GM12878 (cell line): ENCODE results near the gene ANKRD11. TPM values are rescaled to one million over a fixed set of nuclear protein-coding genes. Genes with fewer than 3 reads are reported as not detected.

Source experiments
- ATAC-seq: fragments of 200-7000 bp; cut with Tn5 transposase; 3 replicates; pipeline ENCODE4 v1.9.1; 2020; ENCODE audit warnings: mild to moderate bottlenecking, moderate library complexity
- BruUV-seq: library from RNA; stranded (reverse); fragments of 400-500 nt; replicated peaks from 2 replicates; lab custom pipeline; 2021; lab: Mats Ljungman, UMichigan
- CTCF ChIA-PET: fragments of 300-600 bp; sonication (Branson Sonifier 250); formaldehyde crosslinking; extraction: SDS; loops from one replicate; lab custom pipeline; 2021; ENCODE audit warnings: inconsistent platforms; lab: Yijun Ruan, JAX
- POLR2A ChIA-PET: fragments of 350-600 bp; formaldehyde crosslinking; extraction: SDS; loops from one replicate; lab custom pipeline; 2021; ENCODE audit warnings: inconsistent platforms; lab: Charles Lee
- RAD21 ChIA-PET: fragments of 300-600 bp; sonication (Branson Sonifier 250); formaldehyde crosslinking; loops from one replicate; lab custom pipeline; 2023; ENCODE audit warnings: antibody characterized with exemption; ENCODE audit not compliant: unreplicated experiment; lab: Charles Lee
- SMC1A ChIA-PET: fragments of 300-600 bp; sonication (Branson Sonifier 250); formaldehyde crosslinking; loops from one replicate; lab custom pipeline; 2023; ENCODE audit not compliant: unreplicated experiment, uncharacterized antibody; lab: Charles Lee
- DNase-seq: peaks from one replicate; pipeline ENCODE4 v3.0.0-alpha.2; 2011; ENCODE audit warnings: low read depth, low spot score
- FAIRE-seq: peaks from 3 replicates; lab custom pipeline; 2011; peaks lifted over from hg19 to GRCh38; lab: Jason Lieb, UNC
- H2AFZ ChIP-seq: 2 replicates; pipeline ENCODE4 v1.6.0; 2011; ENCODE audit warnings: low read depth, low read length, control low read depth; ENCODE audit not compliant: control insufficient read depth
- H3K27ac ChIP-seq: 2 replicates; pipeline ENCODE4 v1.5.1; 2011; ENCODE audit warnings: control low read depth; ENCODE audit not compliant: control insufficient read depth, insufficient read depth
- H3K27me3 ChIP-seq, 2 experiments: replicated peaks in 1 of 2; 2 replicates each; pipeline versions ENCODE4 v1.6.0 to v1.6.1; 2011; ENCODE audit warnings: low read length in 1 of 2; ENCODE audit not compliant: control insufficient read depth in 2 of 2, insufficient read depth in 2 of 2
- H3K36me3 ChIP-seq, 2 experiments: 2 replicates each; pipeline ENCODE4 v1.5.1; 2011; ENCODE audit warnings: low read length in 1 of 2; ENCODE audit not compliant: control insufficient read depth in 2 of 2, insufficient read depth in 2 of 2
- H3K4me1 ChIP-seq: 2 replicates; pipeline ENCODE4 v1.6.1; 2011; ENCODE audit warnings: mild to moderate bottlenecking, low read length, moderate library complexity, mixed read lengths; ENCODE audit not compliant: control insufficient read depth, insufficient read depth
- H3K4me2 ChIP-seq: 2 replicates; pipeline ENCODE4 v1.6.0; 2011; ENCODE audit warnings: control low read depth; ENCODE audit not compliant: control insufficient read depth, insufficient read depth
- H3K4me3 ChIP-seq: fragments of 200-600 bp; sonication (generic); 2 replicates; pipeline ENCODE4 v1.5.1; 2016
- H3K79me2 ChIP-seq: 2 replicates; pipeline ENCODE4 v1.6.0; 2011; ENCODE audit warnings: low read length; ENCODE audit not compliant: control insufficient read depth, insufficient read depth
- H3K9ac ChIP-seq: 2 replicates; pipeline ENCODE4 v1.8.0; 2011; ENCODE audit warnings: low read length, control low read depth, mixed read lengths; ENCODE audit not compliant: control insufficient read depth, insufficient read depth
- H3K9me3 ChIP-seq: replicated peaks from 3 replicates; pipeline ENCODE4 v1.5.1; 2011; ENCODE audit warnings: mild to moderate bottlenecking, low read length; ENCODE audit not compliant: control insufficient read depth, insufficient read depth
- H4K20me1 ChIP-seq: 2 replicates; pipeline ENCODE4 v1.6.0; 2011; ENCODE audit not compliant: control insufficient read depth, insufficient read depth
- BCL3 ChIP-seq: IDR thresholded peaks from 2 replicates; pipeline ENCODE4 v1.6.1; 2011; ENCODE audit warnings: borderline replicate concordance, low read depth, mild to moderate bottlenecking, moderate library complexity, low read length; ENCODE audit not compliant: insufficient read depth, poor library complexity, severe bottlenecking
- EGR1 ChIP-seq, 2 experiments: IDR thresholded peaks; 1 replicate in 1 of 2; 2 replicates in 1 of 2; pipeline ENCODE4 v1.6.1; 2011 to 2012; ENCODE audit warnings: low read depth in 2 of 2, low read length in 2 of 2, borderline replicate concordance in 1 of 2, mild to moderate bottlenecking in 1 of 2, moderate library complexity in 1 of 2
- HDAC2 ChIP-seq: fragments of 200-600 bp; sonication (generic); IDR thresholded peaks from 2 replicates; pipeline ENCODE4 v1.6.1; 2017
- NFYB ChIP-seq: IDR thresholded peaks from 2 replicates; pipeline ENCODE4 v1.6.1; 2011; ENCODE audit warnings: low read depth, mild to moderate bottlenecking, low read length, improper control_type of control experiment, moderate library complexity; ENCODE audit not compliant: insufficient read depth
- SUZ12 ChIP-seq: fragments of 200-600 bp; sonication (generic); IDR thresholded peaks from one replicate; pipeline ENCODE4 v1.6.1; 2018; ENCODE audit warnings: antibody characterized with exemption, mild to moderate bottlenecking; ENCODE audit not compliant: unreplicated experiment
- ZNF24 ChIP-seq: fragments of 450-650 bp; IDR thresholded peaks from 2 replicates; pipeline ENCODE4 v1.6.1; 2017; ENCODE audit warnings: antibody characterized with exemption, mild to moderate bottlenecking
- WGBS: methylation state at CpG from one replicate; pipeline ENCODE4 v1.1.6; 2016; ENCODE audit warnings: low lambda C conversion rate; ENCODE audit not compliant: insufficient replicate concordance, insufficient coverage; ENCODE audit errors: missing lambda C conversion rate; 5-methylcytosine and 5-hydroxymethylcytosine counted together
- in situ Hi-C: fragments of 300-500 bp; cut with MboI; formaldehyde crosslinking; loops from 9 replicates; pipeline ENCODE4 v1.14.3; 2018; ENCODE audit warnings: mixed read lengths
- intact Hi-C: fragments of 100-400 bp; cut with micrococcal nuclease; formaldehyde crosslinking; loops from one replicate; pipeline ENCODE4 v1.14.2; 2022; ENCODE audit not compliant: unreplicated experiment
- polyA plus RNA-seq, 11 experiments: library from polyadenylated mRNA; depleted of rRNA in 4 of 11; unstranded in 6 of 11; stranded (reverse) in 5 of 11; fragments of >200 nt; fragmentation: Nextera tagmentation in 4 of 11; fragmentation: Illumina TruSeq in 1 of 11; extraction: Ambion mirVana in 4 of 11; extraction: Trizol in 1 of 11; gene quantifications; 1 replicate in 1 of 11; 2 replicates in 10 of 11; pipeline versions ENCODE4 v1.2.1 to v1.2.3, GENCODE V29; 2011 to 2016; ENCODE audit warnings: inconsistent platforms in 2 of 11, missing spikeins in 2 of 11, low read depth in 1 of 11
- total RNA-seq, 4 experiments: library from RNA; depleted of rRNA in 3 of 4; stranded (reverse); fragments of >200 nt in 3 of 4; fragmentation: Illumina TruSeq in 1 of 4; extraction: Trizol in 1 of 4; gene quantifications; 2 replicates each; pipeline versions ENCODE4 v1.2.1 to v1.2.3, GENCODE V29; 2013 to 2021
- TF ChIP-seq, protein P1 (sequence below): IDR thresholded peaks from 2 replicates; pipeline ENCODE4 v1.6.1; 2012; ENCODE audit warnings: improper control_type of control experiment, low read depth, low read length; ENCODE audit not compliant: insufficient replicate concordance

Gene ANKRD11
- total and polyA plus RNA-seq, 10 of the 15 experiments (the other 5 are each of a cell fraction or from before 2014, with no cell fraction given), result 5.1 to 103 (median 27.4) TPM

- BruUV-seq, result no TSS peak
- peaks cover 7% of the 10 kb centered on the region for H3K4me1 ChIP-seq
- H3K36me3 ChIP-seq, result peaks cover 3% of the 10 kb centered on the region in 2 experiments; a peak in 3 of 4 replicates
- TF ChIP-seq BCL3 (no peak), ZNF24 (no peak), HDAC2 (no peak), EGR1 (IDR thresholded peaks at IDR 0.05; ENCODE audit: borderline replicate concordance in 1 of 2, low read depth in 2 of 2, low read length in 2 of 2) (no peak), NFYB (no peak), SUZ12 (no peak)
- TF ChIP-seq, protein P1, sequence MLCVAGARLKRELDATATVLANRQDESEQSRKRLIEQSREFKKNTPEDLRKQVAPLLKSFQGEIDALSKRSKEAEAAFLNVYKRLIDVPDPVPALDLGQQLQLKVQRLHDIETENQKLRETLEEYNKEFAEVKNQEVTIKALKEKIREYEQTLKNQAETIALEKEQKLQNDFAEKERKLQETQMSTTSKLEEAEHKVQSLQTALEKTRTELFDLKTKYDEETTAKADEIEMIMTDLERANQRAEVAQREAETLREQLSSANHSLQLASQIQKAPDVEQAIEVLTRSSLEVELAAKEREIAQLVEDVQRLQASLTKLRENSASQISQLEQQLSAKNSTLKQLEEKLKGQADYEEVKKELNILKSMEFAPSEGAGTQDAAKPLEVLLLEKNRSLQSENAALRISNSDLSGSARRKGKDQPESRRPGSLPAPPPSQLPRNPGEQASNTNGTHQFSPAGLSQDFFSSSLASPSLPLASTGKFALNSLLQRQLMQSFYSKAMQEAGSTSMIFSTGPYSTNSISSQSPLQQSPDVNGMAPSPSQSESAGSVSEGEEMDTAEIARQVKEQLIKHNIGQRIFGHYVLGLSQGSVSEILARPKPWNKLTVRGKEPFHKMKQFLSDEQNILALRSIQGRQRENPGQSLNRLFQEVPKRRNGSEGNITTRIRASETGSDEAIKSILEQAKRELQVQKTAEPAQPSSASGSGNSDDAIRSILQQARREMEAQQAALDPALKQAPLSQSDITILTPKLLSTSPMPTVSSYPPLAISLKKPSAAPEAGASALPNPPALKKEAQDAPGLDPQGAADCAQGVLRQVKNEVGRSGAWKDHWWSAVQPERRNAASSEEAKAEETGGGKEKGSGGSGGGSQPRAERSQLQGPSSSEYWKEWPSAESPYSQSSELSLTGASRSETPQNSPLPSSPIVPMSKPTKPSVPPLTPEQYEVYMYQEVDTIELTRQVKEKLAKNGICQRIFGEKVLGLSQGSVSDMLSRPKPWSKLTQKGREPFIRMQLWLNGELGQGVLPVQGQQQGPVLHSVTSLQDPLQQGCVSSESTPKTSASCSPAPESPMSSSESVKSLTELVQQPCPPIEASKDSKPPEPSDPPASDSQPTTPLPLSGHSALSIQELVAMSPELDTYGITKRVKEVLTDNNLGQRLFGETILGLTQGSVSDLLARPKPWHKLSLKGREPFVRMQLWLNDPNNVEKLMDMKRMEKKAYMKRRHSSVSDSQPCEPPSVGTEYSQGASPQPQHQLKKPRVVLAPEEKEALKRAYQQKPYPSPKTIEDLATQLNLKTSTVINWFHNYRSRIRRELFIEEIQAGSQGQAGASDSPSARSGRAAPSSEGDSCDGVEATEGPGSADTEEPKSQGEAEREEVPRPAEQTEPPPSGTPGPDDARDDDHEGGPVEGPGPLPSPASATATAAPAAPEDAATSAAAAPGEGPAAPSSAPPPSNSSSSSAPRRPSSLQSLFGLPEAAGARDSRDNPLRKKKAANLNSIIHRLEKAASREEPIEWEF, result no peak
- SMC1A ChIA-PET, result interaction anchor here (0.6 kb wide), 1 partner anchor 102 kb away, joined by 3 read pairs; no protein-coding TSS in a partner anchor
- POLR2A ChIA-PET, result no interaction called here
- no peak overlapping the region for H3K4me3 ChIP-seq
- peaks cover 18% of the 10 kb centered on the region; the same call in 1 of the 2 replicates for H4K20me1 ChIP-seq
- ATAC-seq (no peak), FAIRE-seq (no peak), DNase-seq (no peak)
- no peak overlapping the region for H3K4me2 ChIP-seq
- CTCF ChIA-PET, result interaction anchor here (1.1 to 1.6 kb wide), 3 partner anchors 12 to 165 kb away, joined by 3 to 4 read pairs (median 3); no protein-coding TSS in a partner anchor
- H2AFZ ChIP-seq, result no peak overlapping the region
- in situ Hi-C loops (no loop called here), intact Hi-C loops (no loop called here)
- peaks cover 89% of the 10 kb centered on the region for H3K79me2 ChIP-seq
- no peaks in the 10 kb centered on the region for H3K27me3 ChIP-seq
- 95% methylated on average over 15 of the region's 15 CpGs for WGBS
- no peak overlapping the region for H3K9ac ChIP-seq
- H3K27ac ChIP-seq, result no peak overlapping the region
- RAD21 ChIA-PET, result no interaction called here
- no peaks in the 10 kb centered on the region for H3K9me3 ChIP-seq
These were observed 145.9 kb downstream of the ANKRD11 start for GRCh38 chr16:89344458-89344834.
